Urinary bladder (tissue), 4 donors: ENCODE data around the gene AKT2. TPM values are rescaled to one million over a fixed set of nuclear protein-coding genes. Genes with fewer than 3 reads are reported as not detected.

Source experiments
- DNase-seq: peaks from one replicate; pipeline ENCODE4 v3.0.0-alpha.2; 2015; ENCODE audit errors: extremely low spot score
- H3K27ac ChIP-seq: one replicate; pipeline ENCODE4 v1.5.1; 2013; ENCODE audit warnings: low read depth, mild to moderate bottlenecking, moderate library complexity
- H3K36me3 ChIP-seq: one replicate; pipeline ENCODE4 v1.6.1; 2013; ENCODE audit warnings: mild to moderate bottlenecking, moderate library complexity; ENCODE audit not compliant: insufficient read depth
- H3K4me1 ChIP-seq: one replicate; pipeline ENCODE4 v1.6.1; 2013; ENCODE audit warnings: mild to moderate bottlenecking, moderate library complexity; ENCODE audit not compliant: insufficient read depth
- H3K4me3 ChIP-seq: one replicate; pipeline ENCODE4 v1.5.1; 2013; ENCODE audit warnings: low read depth, low read length
- WGBS: extraction: QIAGEN DNeasy Blood & Tissue Kit; methylation state at CpG from one replicate; pipeline ENCODE4 v1.1.7; 2013; 5-methylcytosine and 5-hydroxymethylcytosine counted together
- polyA plus RNA-seq: library from polyadenylated mRNA; stranded (reverse); fragments of 200-250 nt; gene quantifications from one replicate; pipeline ENCODE4 v1.2.3, GENCODE V29; 2013
- total RNA-seq: library from RNA; depleted of rRNA; stranded (reverse); fragments of >200 nt; gene quantifications from one replicate; pipeline ENCODE4 v1.2.3, GENCODE V29; 2014
- donor health status: healthy with polysubstance abuse.
- donor health status: healthy.

The AKT2 gene
- total and polyA plus RNA-seq, 2 donors: 90.1 to 98.9 TPM

DNA sequence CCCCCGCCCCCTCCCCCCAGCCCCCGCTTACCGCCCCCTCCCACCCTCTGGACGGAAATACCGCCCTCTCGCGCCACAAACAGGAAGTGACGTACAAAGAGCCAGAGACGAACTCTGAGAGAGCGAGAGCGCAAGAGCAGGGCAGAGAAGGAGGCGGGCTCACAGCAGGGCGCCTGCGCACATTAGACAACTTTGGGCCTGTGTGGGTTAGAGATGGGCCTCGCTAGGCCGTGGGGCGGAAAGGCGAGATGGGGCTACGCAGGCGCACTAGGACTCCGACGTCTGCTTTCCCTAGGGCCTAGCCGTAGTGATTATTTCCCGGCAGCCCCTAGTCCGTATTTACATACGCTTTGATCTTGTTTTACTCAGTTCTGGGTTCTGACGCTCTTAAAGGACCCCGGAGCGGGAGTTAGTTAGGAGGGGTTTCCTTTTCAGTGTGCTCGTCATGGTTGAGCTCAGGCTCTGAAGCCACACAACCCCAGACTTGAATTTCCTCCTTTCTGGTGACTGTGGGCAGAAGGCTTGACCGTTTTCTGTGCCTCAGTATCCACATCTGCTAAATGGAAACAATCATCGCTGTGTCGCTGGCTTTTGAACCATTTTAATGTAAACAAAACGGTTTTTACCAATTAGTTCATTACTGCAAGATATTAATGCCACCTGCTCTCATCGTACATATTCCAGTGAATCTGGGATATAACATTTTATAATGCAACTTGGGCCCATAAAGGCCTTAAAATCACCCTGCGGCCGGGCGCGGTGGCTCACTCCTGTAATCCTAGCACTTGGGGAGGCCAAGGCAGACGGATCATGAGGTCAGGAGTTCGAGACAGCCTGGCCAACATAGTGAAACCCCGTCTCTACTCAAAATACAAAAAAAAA, 449 bp upstream of the AKT2 start:
- H3K4me1 ChIP-seq: no peaks in the 10 kb centered on the region
- peak overlapping the region; percentile 96 for H3K27ac ChIP-seq
- H3K36me3 ChIP-seq: no peaks in the 10 kb centered on the region
- 7% methylated on average over 42 of the region's 42 CpGs for WGBS
- peak; percentile 100 for DNase-seq
- peak overlapping the region; percentile 96 for H3K4me3 ChIP-seq

DNA sequence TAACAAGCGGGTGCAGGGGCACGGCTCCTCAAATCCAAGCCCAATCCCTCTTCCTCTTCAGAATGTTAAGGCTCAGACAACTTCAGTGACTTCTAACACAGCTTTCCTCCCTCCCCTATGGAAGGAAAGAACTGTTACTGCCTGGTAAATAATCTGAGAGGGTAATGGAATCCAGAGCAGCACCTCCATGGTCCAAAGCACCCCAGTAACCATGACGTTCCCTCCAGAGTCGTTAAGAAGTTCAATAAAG, 969 bp downstream of the AKT2 start:
- H3K27ac ChIP-seq: peak overlapping the region; percentile 69
- H3K4me1 ChIP-seq: no peaks in the 10 kb centered on the region
- DNase-seq: no peak
- WGBS: 6% methylated on average over 4 of the region's 4 CpGs
- peak overlapping the region; percentile 96 for H3K4me3 ChIP-seq
- H3K36me3 ChIP-seq: no peaks in the 10 kb centered on the region

DNA sequence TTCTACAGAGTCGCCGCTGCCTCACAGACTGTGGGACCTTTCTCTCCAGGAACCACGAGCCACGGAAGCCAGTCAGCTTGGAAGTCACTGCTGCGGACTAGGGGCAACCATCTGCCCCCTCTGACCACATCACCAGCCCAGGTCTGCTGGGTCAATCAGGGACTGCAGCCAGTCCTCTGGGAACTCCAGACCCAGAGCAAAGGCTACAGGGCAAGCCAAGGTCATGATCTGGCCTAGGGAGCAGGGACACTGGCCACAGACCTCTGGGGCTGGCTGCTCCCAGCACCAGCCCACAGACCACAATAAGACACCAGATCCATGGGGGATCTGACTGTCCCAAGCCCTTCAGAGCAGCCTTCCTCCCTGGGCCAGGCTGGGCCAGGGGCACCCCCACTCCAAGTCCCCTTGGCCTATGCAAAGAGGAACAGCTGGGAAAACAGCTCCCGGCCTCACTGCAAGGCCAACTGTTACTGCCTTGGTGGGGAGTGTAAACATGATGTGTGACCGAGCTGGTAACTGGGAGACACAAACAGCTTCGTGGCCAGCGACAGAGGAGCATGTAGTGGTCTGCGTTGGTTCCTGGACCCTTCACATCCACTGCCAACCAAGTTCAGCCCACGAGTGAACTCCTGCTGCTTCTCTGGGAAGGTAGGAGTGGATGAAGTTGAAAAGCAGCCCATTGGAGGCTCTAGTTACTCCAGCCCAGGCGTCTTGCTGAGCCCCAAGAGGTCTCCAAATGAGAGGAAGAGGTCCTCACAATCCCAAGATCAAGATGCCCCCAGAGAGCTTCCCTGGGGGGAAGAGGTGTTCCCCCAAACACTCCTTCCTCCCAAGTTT, 1.5 kb downstream of the AKT2 start:
- DNase-seq: no peak
- Histone ChIP-seq H3K4me1 (no peaks in the 10 kb centered on the region), H3K36me3 (no peaks in the 10 kb centered on the region), H3K27ac (no peak overlapping the region), H3K4me3 (peak overlapping the region; percentile 96)
- WGBS: 44% methylated on average over 12 of the region's 12 CpGs

DNA sequence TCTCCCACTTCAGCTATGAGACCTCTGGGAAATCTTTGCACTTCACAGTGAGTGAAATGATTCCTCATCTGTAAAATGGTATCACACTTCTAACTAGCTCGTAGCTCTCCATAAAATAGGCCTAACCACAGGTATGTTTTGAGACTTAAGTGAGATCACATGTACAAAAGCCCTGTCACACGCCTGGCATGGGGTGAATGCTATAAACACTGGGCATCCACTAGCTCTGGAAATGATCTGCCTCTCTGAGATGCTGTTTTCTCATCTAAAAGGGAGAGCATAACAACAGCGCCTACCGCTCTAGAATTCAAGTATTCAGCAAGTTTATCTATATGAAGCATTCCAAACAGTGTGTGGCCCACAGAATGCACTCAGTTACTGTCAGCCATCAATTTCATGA, 2.2 kb downstream of the AKT2 start:
- DNase-seq: no peak
- no peaks in the 10 kb centered on the region for H3K4me1 ChIP-seq
- H3K27ac ChIP-seq: no peak overlapping the region
- WGBS: 73% methylated on average over 4 of the region's 4 CpGs
- no peaks in the 10 kb centered on the region for H3K36me3 ChIP-seq
- no peak overlapping the region for H3K4me3 ChIP-seq

DNA sequence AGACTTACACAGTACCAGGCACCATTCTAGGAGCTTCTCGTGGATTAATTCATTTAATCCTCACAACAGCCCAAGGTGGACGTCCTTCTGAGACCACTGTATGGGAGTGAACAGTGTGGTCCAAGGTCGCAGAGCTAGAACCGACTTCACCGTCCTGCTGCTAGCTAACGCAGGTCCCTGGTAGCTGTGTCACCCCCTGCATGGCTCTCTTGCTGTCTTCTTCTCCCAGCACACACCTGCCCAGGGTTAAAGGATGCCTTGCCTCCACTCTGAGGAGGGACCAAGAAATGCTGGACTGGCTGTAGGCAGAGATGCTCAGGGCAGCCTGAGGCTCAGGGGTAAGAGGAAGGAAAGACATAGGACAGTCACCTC, 3.0 kb downstream of the AKT2 start:
- Histone ChIP-seq H3K4me3 (no peak overlapping the region), H3K27ac (no peak overlapping the region), H3K36me3 (no peaks in the 10 kb centered on the region), H3K4me1 (no peaks in the 10 kb centered on the region)
- 86% methylated on average over 6 of the region's 6 CpGs for WGBS
- no peak for DNase-seq

DNA sequence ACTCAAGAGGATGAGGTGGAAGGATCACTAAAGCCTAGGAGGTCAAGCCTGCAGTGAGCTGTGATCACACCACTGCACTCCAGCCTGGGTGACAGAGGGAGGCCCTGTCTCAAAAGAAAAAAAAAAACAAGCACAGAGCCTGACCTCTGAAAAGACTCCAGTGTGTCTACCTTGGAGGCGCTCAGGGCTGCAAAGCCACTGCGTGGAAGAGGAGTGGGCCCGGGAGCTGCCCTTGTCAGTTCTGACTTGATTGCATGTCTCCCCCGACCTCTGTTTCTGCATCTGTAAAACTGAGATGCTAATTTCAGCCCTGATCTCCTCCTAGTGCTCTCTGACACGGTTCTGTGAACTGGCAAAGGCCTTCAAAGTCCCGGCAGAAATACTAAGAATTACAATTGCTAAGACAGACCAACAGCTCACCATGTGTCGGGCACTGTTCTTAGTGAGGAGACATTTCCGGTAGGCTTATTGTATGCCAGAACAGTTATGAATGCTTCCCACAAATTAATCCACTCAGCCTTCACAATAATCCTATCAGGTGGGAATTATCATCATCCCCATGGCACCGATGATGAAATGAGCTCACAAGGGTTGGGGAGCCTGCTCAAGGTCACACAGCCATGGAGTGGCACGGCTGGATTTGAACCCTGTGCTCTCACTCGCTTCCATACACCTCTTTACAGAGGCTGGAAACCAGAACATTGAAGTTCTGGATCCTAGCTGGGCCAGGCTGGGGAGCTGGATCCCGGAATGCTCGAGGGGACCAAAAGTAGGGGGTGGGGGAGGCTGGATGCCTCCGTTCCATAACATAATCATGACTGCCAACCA, 3.5 kb downstream of the AKT2 start:
- WGBS: 74% methylated on average over 14 of the region's 14 CpGs
- no peaks in the 10 kb centered on the region for H3K4me1 ChIP-seq
- H3K27ac ChIP-seq: no peak overlapping the region
- H3K4me3 ChIP-seq: no peak overlapping the region
- DNase-seq: no peak
- no peaks in the 10 kb centered on the region for H3K36me3 ChIP-seq

DNA sequence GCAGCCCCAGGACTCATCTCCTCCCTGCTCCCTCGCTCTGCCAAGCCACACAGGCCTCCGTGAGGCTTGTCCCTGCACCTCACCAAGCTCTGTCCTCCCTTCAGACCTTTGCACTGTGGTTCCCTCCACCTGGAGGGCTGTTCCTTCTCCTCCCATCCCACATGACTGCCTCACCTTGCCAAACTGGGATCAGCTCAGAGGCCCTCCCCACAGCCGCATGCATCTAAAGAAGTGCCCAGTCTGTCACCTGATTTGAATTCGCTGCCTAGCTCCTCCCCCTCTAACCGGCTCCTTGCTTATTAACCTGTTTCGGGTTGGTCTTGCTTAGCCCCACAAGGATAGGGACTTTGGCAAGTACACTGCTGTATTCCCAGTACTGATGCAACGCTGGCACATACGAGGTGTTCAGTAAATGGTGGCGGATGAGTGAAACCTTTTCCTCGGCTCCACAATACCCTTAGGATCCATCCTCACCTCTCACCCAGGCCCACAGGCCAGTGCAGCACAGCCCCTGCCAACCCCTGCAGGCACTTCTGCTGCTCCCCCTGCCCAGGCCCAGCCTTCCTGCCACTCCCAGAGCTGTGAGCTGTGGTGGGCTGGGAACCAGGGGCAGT, 4.4 kb downstream of the AKT2 start:
- Histone ChIP-seq H3K27ac (no peak overlapping the region), H3K4me1 (no peaks in the 10 kb centered on the region), H3K4me3 (no peak overlapping the region), H3K36me3 (no peaks in the 10 kb centered on the region)
- no peak for DNase-seq
- WGBS: 66% methylated on average over 10 of the region's 10 CpGs

DNA sequence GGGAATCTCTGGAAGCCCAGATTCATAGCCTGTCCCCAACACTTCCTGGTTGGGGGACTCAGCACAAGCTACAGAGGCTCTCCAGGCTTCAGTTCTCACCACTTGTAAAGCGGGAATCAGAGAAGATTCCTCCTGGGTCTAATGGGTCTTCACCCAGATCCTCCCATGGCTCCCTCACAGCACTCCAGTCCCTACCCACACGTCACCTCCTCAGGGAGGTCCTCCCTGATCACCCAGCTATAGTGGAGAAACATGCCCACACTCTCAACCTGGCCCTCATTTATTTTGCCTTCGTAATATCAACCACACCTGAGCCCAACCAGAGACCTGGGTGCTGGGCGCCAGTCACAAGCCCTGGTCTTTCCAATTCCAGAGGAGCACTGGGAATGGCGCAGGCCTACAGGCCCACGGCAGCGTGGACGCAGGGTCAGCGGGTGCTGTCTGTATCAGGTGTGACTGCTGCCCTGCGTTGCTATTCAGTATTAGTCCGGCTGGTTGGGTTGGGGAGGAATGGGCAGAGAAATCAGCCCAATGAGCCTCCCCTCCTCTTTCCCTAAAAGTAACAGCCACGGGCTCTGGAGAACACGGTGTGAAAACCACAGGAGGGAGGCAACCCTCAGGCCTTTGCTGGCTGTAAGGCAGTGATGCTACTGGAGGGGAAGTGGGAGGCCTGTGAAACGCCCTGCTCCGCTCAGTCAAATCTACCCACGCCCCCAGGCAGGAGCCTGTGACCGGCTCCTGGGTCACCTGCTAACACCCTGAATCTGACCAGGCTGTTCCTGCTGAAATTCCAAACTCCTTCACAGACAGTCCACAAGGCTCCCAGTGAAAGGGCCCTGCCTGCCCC, 5.2 kb downstream of the AKT2 start:
- H3K4me3 ChIP-seq: no peak overlapping the region

DNA sequence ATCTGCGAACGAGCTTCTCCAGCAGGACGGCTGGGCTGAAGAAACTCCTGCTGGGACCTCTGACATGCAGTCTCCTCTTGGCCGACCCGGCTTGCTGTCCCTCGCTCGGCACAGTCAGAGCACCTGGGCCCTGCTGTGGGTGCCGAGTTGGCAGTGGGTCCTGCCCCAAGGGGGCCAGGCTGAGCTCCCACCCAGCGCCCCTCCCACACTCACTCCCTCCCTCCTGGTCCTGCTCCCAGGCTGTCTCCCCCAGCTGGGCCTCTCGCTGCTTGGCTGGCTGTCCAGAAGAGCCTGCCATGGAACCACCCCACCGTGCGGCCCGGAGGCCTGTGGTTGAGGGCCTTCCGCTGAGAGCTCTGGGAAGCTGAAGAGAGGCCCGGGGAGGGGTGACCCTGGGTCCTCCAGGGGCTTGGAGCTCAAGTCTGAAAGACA, 6.0 kb downstream of the AKT2 start:
- H3K4me1 ChIP-seq: no peaks in the 10 kb centered on the region
- H3K4me3 ChIP-seq: no peak overlapping the region
- DNase-seq: peak; percentile 63
- no peak overlapping the region for H3K27ac ChIP-seq
- WGBS: 24% methylated on average over 15 of the region's 15 CpGs
- no peaks in the 10 kb centered on the region for H3K36me3 ChIP-seq

More for the DNA sequence above, 5.2 kb downstream of the AKT2 start:
- 75% methylated on average over 17 of the region's 17 CpGs for WGBS
- no peak overlapping the region for H3K27ac ChIP-seq
- no peaks in the 10 kb centered on the region for H3K4me1 ChIP-seq
- DNase-seq: no peak
- H3K36me3 ChIP-seq: no peaks in the 10 kb centered on the region

DNA sequence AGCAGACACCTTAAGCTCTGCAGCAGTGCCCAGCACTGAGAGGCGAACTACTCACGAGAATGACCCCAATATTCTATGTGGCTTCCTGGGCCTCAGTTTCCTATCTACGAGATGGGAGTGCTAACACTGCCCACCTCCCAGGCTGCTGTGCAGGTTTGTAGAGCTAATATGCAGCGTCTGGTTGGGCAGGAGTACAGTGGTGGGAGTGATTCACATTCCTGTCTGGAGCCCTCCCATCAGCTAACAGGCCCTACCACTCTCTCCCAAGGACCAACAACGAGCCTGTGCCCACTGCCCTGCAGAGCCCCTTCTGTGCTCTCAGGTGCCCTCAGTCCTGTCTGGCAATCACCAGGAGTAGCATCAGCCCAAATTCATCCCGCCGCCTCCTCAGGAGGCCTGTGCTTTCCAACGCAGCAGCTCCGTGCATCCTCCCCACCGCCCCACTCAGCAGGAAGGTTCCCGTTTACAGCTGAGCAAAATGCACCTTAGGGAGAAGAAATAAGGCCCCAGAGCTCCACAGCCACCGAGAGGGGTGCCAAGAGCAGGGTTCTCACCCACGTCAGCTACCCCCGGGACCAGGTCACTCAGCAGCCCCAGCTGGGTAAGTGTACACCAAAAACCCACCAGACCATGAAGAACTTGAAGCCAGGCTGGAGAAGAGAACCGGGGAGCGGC, 6.6 kb downstream of the AKT2 start:
- 48% methylated on average over 16 of the region's 16 CpGs for WGBS
- H3K4me3 ChIP-seq: no peak overlapping the region

DNA sequence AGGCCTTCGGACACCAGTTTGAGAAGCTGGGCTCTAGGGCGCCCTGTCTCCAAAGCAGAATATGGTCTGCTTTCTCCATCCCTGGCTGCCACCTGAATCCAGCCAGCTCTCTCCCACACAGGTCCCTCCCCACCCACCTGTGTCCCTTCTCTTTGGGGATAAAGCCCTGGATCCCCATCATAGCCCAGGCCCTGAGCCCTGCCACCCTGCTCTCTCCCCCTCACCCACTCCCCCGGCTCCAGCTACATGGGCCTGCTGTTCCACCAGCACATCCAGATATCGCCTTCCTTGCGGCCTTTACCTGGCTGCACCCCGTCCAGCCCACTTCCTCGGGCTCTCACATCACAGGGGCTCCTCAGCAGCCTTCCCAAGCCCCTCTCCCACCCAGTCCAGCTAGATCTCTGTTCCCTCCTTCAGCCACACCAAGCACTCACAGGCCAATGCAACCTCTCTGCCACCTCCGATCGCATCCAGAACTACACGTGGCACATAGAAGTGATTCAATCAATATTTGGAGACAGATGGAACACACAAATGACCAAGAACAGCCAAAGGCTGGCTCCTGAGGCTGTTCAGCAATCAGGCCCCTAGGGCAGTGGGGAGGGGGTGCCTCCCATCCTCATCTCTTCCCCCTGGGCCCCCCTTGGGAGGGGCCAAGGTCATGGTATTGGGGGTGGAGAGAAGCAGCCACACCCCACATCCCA, 7.6 kb downstream of the AKT2 start:
- H3K4me1 ChIP-seq: no peaks in the 10 kb centered on the region
- DNase-seq: no peak
- H3K27ac ChIP-seq: no peak overlapping the region
- no peak overlapping the region for H3K4me3 ChIP-seq
- no peaks in the 10 kb centered on the region for H3K36me3 ChIP-seq
- WGBS: 77% methylated on average over 10 of the region's 10 CpGs

More for the DNA sequence above, 6.6 kb downstream of the AKT2 start:
- Histone ChIP-seq H3K27ac (no peak overlapping the region), H3K36me3 (no peaks in the 10 kb centered on the region), H3K4me1 (no peaks in the 10 kb centered on the region)
- DNase-seq: no peak
